CD14-positive monocyte (primary cell): ENCODE data around the gene CNIH3. TPM values are rescaled to one million over a fixed set of nuclear protein-coding genes. Genes with fewer than 3 reads are reported as not detected.
A peak's percentile ranks its signal among the peaks of the same experiment; 100 is the strongest.
"Not testable (repeated sequence)": the region's sequence is repeated elsewhere in the genome, so short reads cannot be mapped to it uniquely, and the experiment has no call there.

ENCODE experiments used
- DNase-seq, 3 donors: peaks; one replicate each; pipeline ENCODE4 v3.0.0-alpha.2; 2011 to 2022
- H2AFZ ChIP-seq: 2 replicates; pipeline ENCODE4 v1.6.0; 2012; ENCODE audit warnings: mild to moderate bottlenecking, low read depth, low read length, inconsistent platforms; ENCODE audit not compliant: insufficient read depth, poor library complexity, severe bottlenecking
- H3K27ac ChIP-seq, 2 donors: 1 replicate in 1 of 2; 2 replicates in 1 of 2; pipeline ENCODE4 v1.5.1; 2012 to 2013; ENCODE audit warnings: low read length in 2 of 2, control low read depth in 1 of 2, inconsistent platforms in 1 of 2, low read depth in 1 of 2, mild to moderate bottlenecking in 1 of 2
- H3K27me3 ChIP-seq, 2 donors: one replicate each; pipeline versions ENCODE4 v1.6.0 to v1.6.1; 2011 to 2013; ENCODE audit warnings: low read length in 2 of 2; ENCODE audit not compliant: control insufficient read depth in 2 of 2, insufficient read depth in 2 of 2
- H3K36me3 ChIP-seq, 2 donors: replicated peaks in 1 of 2; 1 replicate in 1 of 2; 2 replicates in 1 of 2; pipeline versions ENCODE4 v1.5.1 to v1.6.1; 2012 to 2013; ENCODE audit warnings: low read length in 2 of 2, control low read depth in 1 of 2, inconsistent platforms in 1 of 2, mild to moderate bottlenecking in 1 of 2; ENCODE audit not compliant: insufficient read depth in 2 of 2, control insufficient read depth in 1 of 2
- H3K4me1 ChIP-seq, 2 donors: 1 replicate in 1 of 2; 2 replicates in 1 of 2; pipeline versions ENCODE4 v1.5.1 to v1.6.1; 2012 to 2013; ENCODE audit warnings: low read length in 2 of 2, control low read depth in 1 of 2, inconsistent platforms in 1 of 2, mild to moderate bottlenecking in 1 of 2, moderate library complexity in 1 of 2; ENCODE audit not compliant: insufficient read depth in 2 of 2, control insufficient read depth in 1 of 2
- H3K4me2 ChIP-seq: replicated peaks from 2 replicates; pipeline ENCODE3; 2012; ENCODE audit warnings: low read length, moderate library complexity, mild to moderate bottlenecking; ENCODE audit not compliant: poor library complexity, severe bottlenecking; ENCODE audit errors: extremely low read depth
- H3K4me3 ChIP-seq, 3 experiments: fragments of 200-600 bp in 1 of 3; sonication (generic) in 1 of 3; replicated peaks in 1 of 3; 1 replicate in 2 of 3; 2 replicates in 1 of 3; pipeline ENCODE4 v1.5.1; 2011 to 2013; ENCODE audit warnings: low read length in 3 of 3, mild to moderate bottlenecking in 3 of 3, control low read depth in 2 of 3, low read depth in 2 of 3, inconsistent platforms in 1 of 3, moderate library complexity in 1 of 3
- H3K79me2 ChIP-seq: 2 replicates; pipeline ENCODE4 v1.6.0; 2012; ENCODE audit warnings: mild to moderate bottlenecking, control low read depth, inconsistent platforms, low read length, moderate library complexity; ENCODE audit not compliant: insufficient read depth
- H3K9ac ChIP-seq: 2 replicates; pipeline ENCODE4 v1.6.0; 2017; ENCODE audit warnings: low read length, mild to moderate bottlenecking; ENCODE audit not compliant: insufficient read depth, poor library complexity, severe bottlenecking
- H3K9me3 ChIP-seq, 2 donors: replicated peaks in 1 of 2; 1 replicate in 1 of 2; 2 replicates in 1 of 2; pipeline versions ENCODE4 v1.5.1 to v1.6.1; 2012 to 2013; ENCODE audit warnings: low read length in 2 of 2, control low read depth in 1 of 2; ENCODE audit not compliant: control insufficient read depth in 1 of 2, insufficient read depth in 1 of 2
- H4K20me1 ChIP-seq: 2 replicates; pipeline ENCODE4 v1.6.0; 2012; ENCODE audit warnings: mild to moderate bottlenecking, low read length, control low read depth, moderate library complexity; ENCODE audit not compliant: insufficient read depth
- H3K27ac Mint-ChIP-seq, 7 donors: one replicate each; pipeline ENCODE4 v1.8.0; 2020; ENCODE audit warnings: mild to moderate bottlenecking in 7 of 7, mixed read lengths in 7 of 7, moderate library complexity in 6 of 7, inconsistent platforms in 2 of 7
- H3K27me3 Mint-ChIP-seq, 3 donors: one replicate each; pipeline ENCODE4 v1.8.0; 2021 to 2022; ENCODE audit warnings: low read depth in 3 of 3, mild to moderate bottlenecking in 3 of 3, mixed read lengths in 3 of 3, moderate library complexity in 3 of 3, inconsistent platforms in 1 of 3
- H3K36me3 Mint-ChIP-seq, 2 donors: one replicate each; pipeline ENCODE4 v1.8.0; 2020; ENCODE audit warnings: mixed read lengths in 2 of 2, inconsistent platforms in 1 of 2, mild to moderate bottlenecking in 1 of 2
- H3K4me1 Mint-ChIP-seq: one replicate; pipeline ENCODE4 v1.8.0; 2020; ENCODE audit warnings: mild to moderate bottlenecking, mixed read lengths
- H3K4me3 Mint-ChIP-seq, 2 donors: one replicate each; pipeline ENCODE4 v1.8.0; 2020; ENCODE audit warnings: mild to moderate bottlenecking in 2 of 2, mixed read lengths in 2 of 2, moderate library complexity in 1 of 2
- H3K9me3 Mint-ChIP-seq, 7 donors: one replicate each; pipeline ENCODE4 v1.8.0; 2020 to 2022; ENCODE audit warnings: mixed read lengths in 7 of 7, mild to moderate bottlenecking in 6 of 7, moderate library complexity in 6 of 7, inconsistent platforms in 2 of 7
- CTCF ChIP-seq: fragments of 200-600 bp; IDR thresholded peaks from one replicate; pipeline ENCODE4 v1.8.0; 2022; ENCODE audit warnings: antibody characterized with exemption, mild to moderate bottlenecking
- WGBS: methylation state at CpG from one replicate; pipeline ENCODE4 v1.1.5; 2013; ENCODE audit warnings: missing lambda C conversion rate; ENCODE audit not compliant: insufficient coverage; 5-methylcytosine and 5-hydroxymethylcytosine counted together
- intact Hi-C, 2 donors: fragments of 100-400 bp; cut with micrococcal nuclease; formaldehyde crosslinking; loops; one replicate each; pipeline versions ENCODE4 v1.15.0 to v1.15.1; 2023
- polyA minus RNA-seq: library from RNA; depleted of rRNA, polyadenylated mRNA; stranded (reverse); fragments of >200 nt; gene quantifications from 2 replicates; pipeline ENCODE4 v1.2.3, GENCODE V29; 2012
- polyA plus RNA-seq, 3 donors: library from polyadenylated mRNA; depleted of rRNA in 1 of 3; unstranded in 2 of 3; stranded (reverse) in 1 of 3; fragments of 300-500 nt in 2 of 3; fragments of >200 nt in 1 of 3; fragmentation: Illumina TruSeq in 2 of 3; gene quantifications; 1 replicate in 2 of 3; 2 replicates in 1 of 3; pipeline ENCODE4 v1.2.3, GENCODE V29; 2012 to 2021
- total RNA-seq, 12 experiments: library from RNA in 1 of 12; stranded (reverse) in 1 of 12; fragments of 120-200 nt in 1 of 12; gene quantifications; one replicate each; pipeline ENCODE4 v1.2.4 and lab custom pipeline; 2013 to 2026; ENCODE audit warnings: mixed read lengths in 6 of 12, inconsistent platforms in 1 of 12

CNIH3 gene
- 0.60 TPM for total RNA-seq (2013)
- polyA plus RNA-seq (under 1 TPM in 1 of 3 donors, not detected in 2; 0.37 TPM), polyA minus RNA-seq (0.96 TPM in 1 of 2 replicates, not detected in the other), total RNA-seq (lab: John Stamatoyannopoulos, UW) (0.46 to 4.4 (median 0.98) reads per million in 11 experiments)

GRCh38 chr1:224615861-224616755, at the start of gene CNIH3:
Gene CNIH3 (plus strand): TSS chr1:224616317. CDS start chr1:224617175, 858 bp downstream.
- H3K27me3 Mint-ChIP-seq: peaks cover 59 to 71% (median 60%) of the 10 kb centered on the region in 3 donors
- H3K4me3 ChIP-seq: peak within 1 kb of the TSS in 1 of 3 experiments; percentile 66
- peak within 1 kb of the TSS; percentile 50 to 85 for H3K4me3 Mint-ChIP-seq
- H4K20me1 ChIP-seq: no peaks in the 10 kb centered on the region
- no peak for TF ChIP-seq CTCF
- no peak for DNase-seq
- no peaks in the 10 kb centered on the region for H3K36me3 ChIP-seq
- intact Hi-C loops: no loop called here
- no peaks in the 10 kb centered on the region for H3K79me2 ChIP-seq
- H3K9ac ChIP-seq: no peak within 1 kb of the TSS
- peak within 1 kb of the TSS in 1 of 7 donors; percentile 10 for H3K27ac Mint-ChIP-seq
- under 1% methylated on average over 90 of the region's 91 CpGs for WGBS
- peaks cover 0 to 14% (median 3%) of the 10 kb centered on the region in 7 donors for H3K9me3 Mint-ChIP-seq
- H3K27me3 ChIP-seq: peaks cover 56 to 60% of the 10 kb centered on the region in 2 donors
- peak within 1 kb of the TSS; percentile 50 for H2AFZ ChIP-seq
- peak within 1 kb of the TSS; percentile 78 for H3K4me2 ChIP-seq
- peaks cover 0 to 33% of the 10 kb centered on the region in 2 donors for H3K9me3 ChIP-seq
- H3K4me1 ChIP-seq: peaks cover 12 to 22% of the 10 kb centered on the region in 2 donors
- peaks cover 20% of the 10 kb centered on the region for H3K4me1 Mint-ChIP-seq
- H3K36me3 Mint-ChIP-seq: peaks cover 3 to 10% of the 10 kb centered on the region in 2 donors
- no peak within 1 kb of the TSS for H3K27ac ChIP-seq

- WGBS: no CpG with 5 or more reads among the region's 1 CpG
Observed at GRCh38 chr1:224566492-224566891, 49.6 kb upstream of the CNIH3 start.

More at GRCh38 chr1:224566492-224566891, 49.6 kb upstream of the CNIH3 start:
- H3K4me3 Mint-ChIP-seq, H3K4me2 ChIP-seq, intact Hi-C loops, H3K4me3 ChIP-seq, H3K9me3 Mint-ChIP-seq, H3K27ac ChIP-seq, H3K9me3 ChIP-seq, H2AFZ ChIP-seq, H3K27me3 ChIP-seq, H3K27me3 Mint-ChIP-seq, H3K36me3 Mint-ChIP-seq, H4K20me1 ChIP-seq, H3K79me2 ChIP-seq, DNase-seq, H3K36me3 ChIP-seq, H3K9ac ChIP-seq: not testable (repeated sequence)
- Mint-ChIP-seq H3K4me1 (peaks cover 37% of the 10 kb centered on the region), H3K27ac (peak overlapping the region in 5 of 7 donors; percentile 11 to 95 (median 76))
- peaks cover 25 to 27% of the 10 kb centered on the region in 2 donors for H3K4me1 ChIP-seq
